WI38 (cell line): ENCODE results near the gene FAM131B.

ENCODE experiments used
- H3K4me3 ChIP-seq: 2 replicates; pipeline ENCODE4 v1.5.1; 2011; ENCODE audit warnings: low read depth, mild to moderate bottlenecking, control low read depth, low read length
- CTCF ChIP-seq: IDR thresholded peaks from 2 replicates; pipeline ENCODE4 v1.5.1; 2012; ENCODE audit warnings: low read depth, mild to moderate bottlenecking, control low read depth, low read length

FAM131B gene

GRCh38 chr7:143341842-143342241, 20.7 kb downstream of the FAM131B start:
- TF ChIP-seq CTCF, result no peak
- no peak overlapping the region for H3K4me3 ChIP-seq

- TF ChIP-seq CTCF, result no peak
- no peak overlapping the region for H3K4me3 ChIP-seq
Observed at GRCh38 chr7:143337216-143337615, 25.3 kb downstream of the FAM131B start.

GRCh38 chr7:143334244-143334643, 28.3 kb downstream of the FAM131B start:
- no peak overlapping the region for H3K4me3 ChIP-seq
- TF ChIP-seq CTCF, result no peak

- no peak overlapping the region for H3K4me3 ChIP-seq
- TF ChIP-seq CTCF, result no peak
Observed at GRCh38 chr7:143331179-143331801, 31.2 kb downstream of the FAM131B start.

GRCh38 chr7:143329471-143330170, 32.9 kb downstream of the FAM131B start:
- TF ChIP-seq CTCF, result no peak
- H3K4me3 ChIP-seq, result no peak overlapping the region

- TF ChIP-seq CTCF, result no peak
Observed at GRCh38 chr7:143327903-143328302, 34.6 kb downstream of the FAM131B start.

GRCh38 chr7:143325240-143325639, 37.3 kb downstream of the FAM131B start:
- no peak overlapping the region for H3K4me3 ChIP-seq
- TF ChIP-seq CTCF, result no peak

More at GRCh38 chr7:143327903-143328302, 34.6 kb downstream of the FAM131B start:
- H3K4me3 ChIP-seq, result no peak overlapping the region
